OCI-LY1 (cell line): Measurements from ENCODE around the gene ADARB2.

Source experiments
- H2AFZ ChIP-seq: fragments of 200-600 bp; sonication (generic), shearing (Covaris generic); 2 replicates; pipeline ENCODE4 v1.6.0; 2014; ENCODE audit warnings: antibody characterized with exemption, mild to moderate bottlenecking, low read length
- H3F3A ChIP-seq: fragments of 200-600 bp; sonication (generic), shearing (Covaris generic); 2 replicates; pipeline ENCODE4 v1.6.0; 2014; ENCODE audit warnings: mild to moderate bottlenecking, antibody characterized with exemption, low read length, moderate library complexity; ENCODE audit not compliant: insufficient read depth
- H3K27ac ChIP-seq: fragments of 200-600 bp; sonication (generic); 2 replicates; pipeline ENCODE4 v1.5.1; 2014; ENCODE audit warnings: low read length, mixed run types, mild to moderate bottlenecking, low read depth; ENCODE audit not compliant: poor library complexity, severe bottlenecking
- H3K27me3 ChIP-seq: fragments of 200-600 bp; sonication (generic); 2 replicates; pipeline ENCODE4 v1.6.0; 2014; ENCODE audit warnings: antibody characterized with exemption, mild to moderate bottlenecking, low read length, moderate library complexity; ENCODE audit not compliant: insufficient read depth
- H3K36me3 ChIP-seq: fragments of 200-600 bp; sonication (generic); 2 replicates; pipeline ENCODE4 v1.6.1; 2014; ENCODE audit warnings: mild to moderate bottlenecking, antibody characterized with exemption, low read length, moderate library complexity, mixed read lengths; ENCODE audit not compliant: insufficient read depth
- H3K4me1 ChIP-seq: fragments of 200-600 bp; sonication (generic); 2 replicates; pipeline ENCODE4 v1.5.1; 2014; ENCODE audit warnings: mild to moderate bottlenecking, low read length, moderate library complexity; ENCODE audit not compliant: insufficient read depth, severe bottlenecking
- H3K4me2 ChIP-seq: fragments of 200-600 bp; sonication (generic), shearing (Covaris generic); 2 replicates; pipeline ENCODE4 v1.6.1; 2014; ENCODE audit warnings: low read length
- H3K4me3 ChIP-seq: fragments of 200-600 bp; sonication (generic); 2 replicates; pipeline ENCODE4 v1.5.1; 2014; ENCODE audit warnings: low read length, low read depth, mild to moderate bottlenecking, mixed read lengths; ENCODE audit not compliant: poor library complexity, severe bottlenecking
- H3K79me2 ChIP-seq: fragments of 200-600 bp; shearing (Covaris generic); 2 replicates; pipeline ENCODE4 v1.6.1; 2016; ENCODE audit warnings: mixed run types, low read length, mixed read lengths; ENCODE audit not compliant: insufficient read depth
- H3K9ac ChIP-seq: fragments of 200-600 bp; sonication (generic), shearing (Covaris generic); 2 replicates; pipeline ENCODE4 v1.6.1; 2014; ENCODE audit warnings: mild to moderate bottlenecking, low read length, mixed read lengths
- H3K9me2 ChIP-seq: fragments of 200-600 bp; sonication (generic), shearing (Covaris generic); 2 replicates; pipeline ENCODE4 v1.6.1; 2014; ENCODE audit warnings: low read depth, mild to moderate bottlenecking, low read length, mixed read lengths
- H3K9me3 ChIP-seq: fragments of 200-600 bp; shearing (Covaris generic); 2 replicates; pipeline ENCODE4 v1.6.1; 2014; ENCODE audit warnings: low read length, mixed read lengths
- H4K20me1 ChIP-seq: fragments of 200-600 bp; sonication (generic), shearing (Covaris generic); 2 replicates; pipeline ENCODE4 v1.6.0; 2016; ENCODE audit warnings: mild to moderate bottlenecking, low read length; ENCODE audit not compliant: insufficient read depth
- CTCF ChIP-seq: fragments of 200-600 bp; sonication (generic), shearing (Covaris generic); IDR thresholded peaks from 2 replicates; pipeline ENCODE4 v1.5.1; 2017; ENCODE audit warnings: mild to moderate bottlenecking, antibody characterized with exemption, low read length, moderate library complexity, mixed read lengths
- EZH2 ChIP-seq: fragments of 200-600 bp; sonication (generic), shearing (Covaris generic); IDR thresholded peaks from 2 replicates; pipeline ENCODE4 v1.8.0; 2017; ENCODE audit warnings: borderline replicate concordance, mixed run types, mild to moderate bottlenecking, antibody characterized with exemption, low read length, moderate library complexity, mixed read lengths

Gene ADARB2

GRCh38 chr10:1426786-1427185 is 310.5 kb downstream of the ADARB2 start:
- Histone ChIP-seq H3K9me2 (no peaks in the 10 kb centered on the region), H3K4me1 (peaks cover 54% of the 10 kb centered on the region), H3K4me2 (no peak overlapping the region), H3K9me3 (peaks cover 5% of the 10 kb centered on the region; the same call in 1 of the 2 replicates), H2AFZ (no peak overlapping the region), H3K27ac (peak overlapping the region; percentile 90), H3K79me2 (no peaks in the 10 kb centered on the region), H3K27me3 (no peaks in the 10 kb centered on the region), H3K4me3 (no peak overlapping the region), H3K9ac (no peak overlapping the region; the same call in 1 of the 2 replicates), H3F3A (no peaks in the 10 kb centered on the region), H3K36me3 (no peaks in the 10 kb centered on the region), H4K20me1 (no peaks in the 10 kb centered on the region)
- TF ChIP-seq CTCF = no peak
- TF ChIP-seq EZH2 = no peak

GRCh38 chr10:1425879-1426278 is 311.4 kb downstream of the ADARB2 start:
- H3K27ac ChIP-seq = peak overlapping the region; percentile 90
- H3K4me3 ChIP-seq = no peak overlapping the region
- no peaks in the 10 kb centered on the region for H3K79me2 ChIP-seq
- H2AFZ ChIP-seq = no peak overlapping the region
- H3K9me3 ChIP-seq = peaks cover 3% of the 10 kb centered on the region; the same call in 1 of the 2 replicates
- H3K36me3 ChIP-seq = no peaks in the 10 kb centered on the region
- no peak for TF ChIP-seq EZH2
- no peak for TF ChIP-seq CTCF
- peaks cover 63% of the 10 kb centered on the region for H3K4me1 ChIP-seq
- peak overlapping the region; percentile 22; the same call in 1 of the 2 replicates for H3K4me2 ChIP-seq
- H3F3A ChIP-seq = no peaks in the 10 kb centered on the region
- H3K9me2 ChIP-seq = no peaks in the 10 kb centered on the region
- peak overlapping the region; percentile 8; the same call in 1 of the 2 replicates for H3K9ac ChIP-seq
- no peaks in the 10 kb centered on the region for H4K20me1 ChIP-seq
- no peaks in the 10 kb centered on the region for H3K27me3 ChIP-seq

GRCh38 chr10:1424648-1425047 is 312.7 kb downstream of the ADARB2 start:
- no peaks in the 10 kb centered on the region for H3K27me3 ChIP-seq
- peak overlapping the region; percentile 4; the same call in 1 of the 2 replicates for H3K9ac ChIP-seq
- H2AFZ ChIP-seq = 0 out of 2 replicates have a peak overlapping the region, but pooled peaks have one; percentile 5
- TF ChIP-seq CTCF = no peak
- TF ChIP-seq EZH2 = no peak
- H3K4me3 ChIP-seq = no peak overlapping the region
- H3K4me1 ChIP-seq = peaks cover 76% of the 10 kb centered on the region
- H3K4me2 ChIP-seq = peak overlapping the region; percentile 24; the same call in 1 of the 2 replicates
- peaks cover 3% of the 10 kb centered on the region; the same call in 1 of the 2 replicates for H3K9me3 ChIP-seq
- H4K20me1 ChIP-seq = no peaks in the 10 kb centered on the region
- no peaks in the 10 kb centered on the region for H3F3A ChIP-seq
- no peaks in the 10 kb centered on the region for H3K79me2 ChIP-seq
- H3K27ac ChIP-seq = peak overlapping the region; percentile 90
- H3K36me3 ChIP-seq = no peaks in the 10 kb centered on the region
- H3K9me2 ChIP-seq = no peaks in the 10 kb centered on the region
